Measurements from ENCODE around the gene GTF2E1.
"Not testable (repeated sequence)": the region's sequence is repeated elsewhere in the genome, so short reads cannot be mapped to it uniquely, and the experiment has no call there.

GTF2E1 gene

DNA sequence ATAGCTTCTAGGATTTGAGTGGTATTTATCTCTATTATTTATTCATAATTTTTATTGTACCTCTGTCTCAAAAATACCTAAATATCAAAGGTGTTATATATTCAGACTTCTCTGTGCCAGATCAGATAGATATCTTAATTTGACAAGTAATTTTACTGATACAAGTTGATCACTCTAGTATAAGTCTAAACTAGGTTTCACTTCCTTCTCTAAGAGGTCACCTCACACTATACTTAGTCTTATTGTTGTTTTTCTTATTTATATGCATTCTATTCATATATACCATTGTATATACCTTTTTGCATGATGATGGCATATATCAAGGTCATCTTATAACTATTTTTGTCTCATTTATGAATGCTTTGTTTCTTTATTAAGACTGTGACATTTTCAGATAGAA is 34.1 kb upstream of the GTF2E1 start:
- H2BK5ac ChIP-seq (ENCODE audit: low read length) = no peak overlapping the region

DNA sequence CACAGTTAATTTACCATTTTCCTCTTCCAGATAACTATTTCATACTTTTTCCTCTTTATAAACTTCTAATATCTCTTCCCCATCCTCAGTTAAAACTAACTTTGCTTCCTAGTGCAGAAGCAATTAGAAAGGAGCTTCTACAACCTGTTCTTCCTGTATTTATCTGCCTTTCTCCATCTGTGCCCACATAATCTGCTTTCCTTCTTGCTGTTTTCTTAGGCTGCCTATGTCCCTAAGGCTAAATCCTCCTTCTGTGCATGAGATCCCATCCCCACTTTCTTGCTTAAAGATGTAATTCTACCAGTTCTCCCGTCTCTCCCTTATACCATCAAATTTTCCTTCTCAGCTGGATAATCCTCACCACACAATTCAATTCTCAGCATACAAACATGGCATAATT is 32.2 kb upstream of the GTF2E1 start:
- Histone ChIP-seq H3K79me2 (ENCODE audit: control insufficient read depth, insufficient read depth, low read length) (no peaks in the 10 kb centered on the region), H3K27me3 (ENCODE audit: insufficient read depth, low read length, poor library complexity) (no peaks in the 10 kb centered on the region), H3K79me1 (ENCODE audit: low read length) (no peaks in the 10 kb centered on the region), H3K4me2 (ENCODE audit: low read length) (no peak overlapping the region), H2AK5ac (ENCODE audit: low read length) (no peak overlapping the region), H2BK5ac (ENCODE audit: low read length) (no peak overlapping the region), H3K36me3 (ENCODE audit: control insufficient read depth, insufficient read depth, low read length) (no peaks in the 10 kb centered on the region), H3K56ac (ENCODE audit: low read length) (no peak overlapping the region), H3K9ac (ENCODE audit: low read length) (no peak overlapping the region), H3K18ac (ENCODE audit: low read length) (no peak overlapping the region), H4K8ac (ENCODE audit: low read depth, low read length) (no peak overlapping the region), H3K4me3 (ENCODE audit: low read length) (no peak overlapping the region), H3K4me1 (ENCODE audit: control insufficient read depth, low read depth, low read length) (no peaks in the 10 kb centered on the region), H2BK15ac (replicated peaks; ENCODE audit: low read depth) (no peak overlapping the region), H4K5ac (ENCODE audit: low read length) (no peak overlapping the region), H2BK120ac (ENCODE audit: low read depth, low read length) (no peak overlapping the region), H3K27ac (ENCODE audit: low read depth, low read length) (no peak overlapping the region), H3K23ac (ENCODE audit: low read length) (no peak overlapping the region), H3K4ac (ENCODE audit: low read depth, low read length) (no peak overlapping the region)
- no CpG with 5 or more reads among the region's 1 CpG for WGBS (ENCODE audit: extremely low coverage, insufficient coverage, low lambda C conversion rate)
- no peak for DNase-seq

More for the DNA sequence above, 34.1 kb upstream of the GTF2E1 start:
- Histone ChIP-seq H3K79me2 (ENCODE audit: control insufficient read depth, insufficient read depth, low read length) (no peaks in the 10 kb centered on the region), H2BK15ac (replicated peaks; ENCODE audit: low read depth) (no peak overlapping the region), H3K4me3 (ENCODE audit: low read length) (no peak overlapping the region), H3K56ac (ENCODE audit: low read length) (no peak overlapping the region), H3K9ac (ENCODE audit: low read length) (no peak overlapping the region), H3K27ac (ENCODE audit: low read depth, low read length) (no peak overlapping the region), H3K4me1 (ENCODE audit: control insufficient read depth, low read depth, low read length) (no peaks in the 10 kb centered on the region), H3K4me2 (ENCODE audit: low read length) (no peak overlapping the region), H3K18ac (ENCODE audit: low read length) (no peak overlapping the region), H2AK5ac (ENCODE audit: low read length) (no peak overlapping the region), H2BK120ac (ENCODE audit: low read depth, low read length) (no peak overlapping the region), H3K79me1 (ENCODE audit: low read length) (no peaks in the 10 kb centered on the region), H4K5ac (ENCODE audit: low read length) (no peak overlapping the region), H3K23ac (ENCODE audit: low read length) (no peak overlapping the region), H3K4ac (ENCODE audit: low read depth, low read length) (no peak overlapping the region), H4K8ac (ENCODE audit: low read depth, low read length) (no peak overlapping the region), H3K36me3 (ENCODE audit: control insufficient read depth, insufficient read depth, low read length) (no peaks in the 10 kb centered on the region), H3K27me3 (ENCODE audit: insufficient read depth, low read length, poor library complexity) (no peaks in the 10 kb centered on the region)
- DNase-seq = no peak

DNA sequence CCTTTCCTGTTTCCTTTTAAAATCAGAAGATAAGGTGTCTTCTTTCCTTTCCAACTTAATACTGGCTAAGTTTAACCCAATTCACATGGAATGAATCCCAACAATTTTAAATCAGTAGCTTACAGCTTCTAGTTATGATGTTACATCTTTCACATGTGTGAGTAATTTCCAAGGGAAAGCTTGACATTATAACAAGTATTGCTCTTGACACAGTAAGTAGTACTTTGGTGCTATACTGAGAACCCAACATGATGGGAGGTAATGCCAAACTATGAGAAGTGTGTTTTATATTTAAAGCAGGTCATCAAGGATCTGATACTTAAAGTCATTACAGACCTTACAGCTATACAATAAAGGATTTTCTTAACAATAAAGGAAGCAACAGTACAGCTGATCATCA is 29.3 kb upstream of the GTF2E1 start:
- Histone ChIP-seq H3K4me2 (ENCODE audit: low read length) (no peak overlapping the region), H3K4ac (ENCODE audit: low read depth, low read length) (no peak overlapping the region), H3K9ac (ENCODE audit: low read length) (no peak overlapping the region), H3K27ac (ENCODE audit: low read depth, low read length) (no peak overlapping the region), H3K56ac (ENCODE audit: low read length) (no peak overlapping the region), H3K18ac (ENCODE audit: low read length) (no peak overlapping the region), H3K79me1 (ENCODE audit: low read length) (no peaks in the 10 kb centered on the region), H3K4me3 (ENCODE audit: low read length) (no peak overlapping the region), H2BK15ac (replicated peaks; ENCODE audit: low read depth) (no peak overlapping the region), H3K23ac (ENCODE audit: low read length) (no peak overlapping the region), H3K79me2 (ENCODE audit: control insufficient read depth, insufficient read depth, low read length) (no peaks in the 10 kb centered on the region), H4K8ac (ENCODE audit: low read depth, low read length) (no peak overlapping the region), H2BK120ac (ENCODE audit: low read depth, low read length) (no peak overlapping the region), H2BK5ac (ENCODE audit: low read length) (no peak overlapping the region), H3K4me1 (ENCODE audit: control insufficient read depth, low read depth, low read length) (no peaks in the 10 kb centered on the region), H3K27me3 (ENCODE audit: insufficient read depth, low read length, poor library complexity) (no peaks in the 10 kb centered on the region), H3K36me3 (ENCODE audit: control insufficient read depth, insufficient read depth, low read length) (no peaks in the 10 kb centered on the region), H2AK5ac (ENCODE audit: low read length) (no peak overlapping the region), H4K5ac (ENCODE audit: low read length) (no peak overlapping the region)
- DNase-seq = no peak

DNA sequence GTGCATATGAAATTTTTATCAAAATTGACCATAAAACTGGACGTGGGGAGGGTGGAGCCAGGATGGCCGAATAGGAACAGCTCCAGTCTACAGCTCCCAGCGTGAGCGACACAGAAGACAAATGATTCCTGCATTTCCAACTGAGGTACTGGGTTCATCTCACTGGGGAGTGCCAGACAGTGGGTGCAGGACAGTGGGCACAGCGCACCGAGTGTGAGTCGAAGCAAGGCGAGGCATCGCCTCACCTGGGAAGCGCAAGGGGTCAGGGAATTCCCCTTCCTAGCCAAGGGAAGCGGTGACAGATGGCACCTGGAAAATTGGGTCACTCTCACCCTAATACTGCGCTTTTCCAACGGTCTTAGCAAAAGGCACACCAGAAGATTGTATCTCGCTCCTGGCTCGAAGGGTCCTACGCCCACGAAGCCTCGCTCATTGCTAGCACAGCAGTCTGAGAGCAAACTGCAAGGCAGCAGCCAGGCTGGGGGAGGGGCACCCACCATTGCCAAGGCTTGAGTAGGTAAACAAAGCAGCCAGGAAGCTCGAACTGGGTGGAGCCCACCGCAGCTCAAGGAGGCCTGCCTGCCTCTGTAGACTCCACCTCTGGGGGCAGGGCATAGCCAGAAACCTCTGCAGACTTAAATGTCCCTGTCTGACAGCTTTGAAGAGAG is 23.2 kb upstream of the GTF2E1 start:
- Histone ChIP-seq H3K56ac (ENCODE audit: low read length) (peak overlapping the region; percentile 71), H3K9ac (ENCODE audit: low read length) (peak overlapping the region; percentile 8), H3K18ac (ENCODE audit: low read length) (peak overlapping the region; percentile 3)
- not testable (repeated sequence) for H2BK120ac ChIP-seq (ENCODE audit: low read depth, low read length); H3K23ac ChIP-seq (ENCODE audit: low read length); H3K4me2 ChIP-seq (ENCODE audit: low read length); H3K79me2 ChIP-seq (ENCODE audit: control insufficient read depth, insufficient read depth, low read length); H2BK15ac ChIP-seq (replicated peaks; ENCODE audit: low read depth); H2BK5ac ChIP-seq (ENCODE audit: low read length); H3K27me3 ChIP-seq (ENCODE audit: insufficient read depth, low read length, poor library complexity); H3K4me3 ChIP-seq (ENCODE audit: low read length); H2AK5ac ChIP-seq (ENCODE audit: low read length); H3K27ac ChIP-seq (ENCODE audit: low read depth, low read length); H4K8ac ChIP-seq (ENCODE audit: low read depth, low read length); H3K4me1 ChIP-seq (ENCODE audit: control insufficient read depth, low read depth, low read length); H3K36me3 ChIP-seq (ENCODE audit: control insufficient read depth, insufficient read depth, low read length); H3K4ac ChIP-seq (ENCODE audit: low read depth, low read length); H4K5ac ChIP-seq (ENCODE audit: low read length); H3K79me1 ChIP-seq (ENCODE audit: low read length)
- peak; percentile 58 for DNase-seq
- no CpG with 5 or more reads among the region's 20 CpGs for WGBS (ENCODE audit: extremely low coverage, insufficient coverage, low lambda C conversion rate)

DNA sequence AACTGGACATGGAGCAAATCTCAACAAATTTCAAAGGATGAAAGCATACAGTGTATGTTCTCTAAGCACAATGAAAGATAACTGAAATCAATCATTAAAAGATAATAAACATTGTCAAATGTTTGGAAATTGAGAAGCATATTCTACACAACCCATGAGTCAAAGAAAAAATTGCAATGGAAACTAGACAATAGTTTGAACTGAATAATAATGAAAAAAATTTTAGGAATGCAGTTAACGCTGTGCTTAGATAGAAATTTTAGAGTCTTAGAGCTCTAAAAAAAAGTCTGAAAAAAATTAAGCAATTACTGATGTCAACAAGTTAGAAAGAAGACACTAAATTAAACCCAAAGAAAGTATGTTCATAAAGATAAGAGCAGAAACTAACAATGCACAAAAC is 15.8 kb upstream of the GTF2E1 start:
- Histone ChIP-seq H3K23ac (ENCODE audit: low read length) (no peak overlapping the region), H2AK5ac (ENCODE audit: low read length) (no peak overlapping the region), H3K79me2 (ENCODE audit: control insufficient read depth, insufficient read depth, low read length) (no peaks in the 10 kb centered on the region), H2BK120ac (ENCODE audit: low read depth, low read length) (no peak overlapping the region), H3K4me1 (ENCODE audit: control insufficient read depth, low read depth, low read length) (no peaks in the 10 kb centered on the region), H2BK5ac (ENCODE audit: low read length) (no peak overlapping the region), H4K8ac (ENCODE audit: low read depth, low read length) (no peak overlapping the region), H3K27me3 (ENCODE audit: insufficient read depth, low read length, poor library complexity) (no peaks in the 10 kb centered on the region), H2BK15ac (replicated peaks; ENCODE audit: low read depth) (no peak overlapping the region), H3K36me3 (ENCODE audit: control insufficient read depth, insufficient read depth, low read length) (no peaks in the 10 kb centered on the region), H3K4me3 (ENCODE audit: low read length) (no peak overlapping the region), H3K79me1 (ENCODE audit: low read length) (no peaks in the 10 kb centered on the region), H4K5ac (ENCODE audit: low read length) (no peak overlapping the region), H3K18ac (ENCODE audit: low read length) (no peak overlapping the region), H3K27ac (ENCODE audit: low read depth, low read length) (no peak overlapping the region), H3K4me2 (ENCODE audit: low read length) (no peak overlapping the region), H3K56ac (ENCODE audit: low read length) (no peak overlapping the region), H3K9ac (ENCODE audit: low read length) (no peak overlapping the region), H3K4ac (ENCODE audit: low read depth, low read length) (no peak overlapping the region)
- WGBS (ENCODE audit: extremely low coverage, insufficient coverage, low lambda C conversion rate) = no CpG with 5 or more reads among the region's 1 CpG
- DNase-seq = no peak
